Esophagus squamous epithelium (tissue), 5 donors: Measurements from ENCODE around the gene SUPT3H. TPM values are rescaled to one million over a fixed set of nuclear protein-coding genes. Genes with fewer than 3 reads are reported as not detected.

Experiments
- DNase-seq: peaks from one replicate; lab custom pipeline; 2025; lab: John Stamatoyannopoulos, UW
- H3K27ac ChIP-seq, 4 donors: fragments of 200-600 bp; sonication (generic); one replicate each; pipeline ENCODE4 v1.5.1; 2016 to 2019; ENCODE audit warnings: mild to moderate bottlenecking in 1 of 4
- H3K27me3 ChIP-seq, 4 donors: fragments of 200-600 bp; sonication (generic); 1 replicate in 3 of 4; 2 replicates in 1 of 4; pipeline versions ENCODE4 v1.5.1 to v1.6.0; 2017 to 2021; ENCODE audit warnings: antibody characterized with exemption in 1 of 4
- H3K36me3 ChIP-seq, 3 donors: fragments of 200-600 bp; sonication (generic); one replicate each; pipeline ENCODE4 v1.5.1; 2016 to 2019
- H3K4me1 ChIP-seq, 3 donors: fragments of 200-600 bp; sonication (generic); one replicate each; pipeline ENCODE4 v1.5.1; 2017 to 2019
- H3K4me3 ChIP-seq, 4 donors: fragments of 200-600 bp; sonication (generic); 1 replicate in 3 of 4; 2 replicates in 1 of 4; pipeline ENCODE4 v1.5.1; 2016 to 2019; ENCODE audit warnings: mild to moderate bottlenecking in 2 of 4, moderate library complexity in 1 of 4
- H3K9me3 ChIP-seq, 3 donors: fragments of 200-600 bp; sonication (generic); one replicate each; pipeline ENCODE4 v1.5.1; 2016 to 2019
- POLR2A ChIP-seq, 4 donors: fragments of 450-650 bp; IDR thresholded peaks; one replicate each; pipeline ENCODE4 v1.6.1; 2017; ENCODE audit warnings: antibody characterized with exemption in 4 of 4, mild to moderate bottlenecking in 4 of 4, moderate library complexity in 3 of 4
- WGBS, 2 donors: methylation state at CpG; one replicate each; pipeline ENCODE4 v1.1.5; 2018; 5-methylcytosine and 5-hydroxymethylcytosine counted together
- intact Hi-C: fragments of 100-400 bp; cut with DNase I; formaldehyde crosslinking; loops from one replicate; pipeline ENCODE4 v1.15.0; 2022
- total RNA-seq, 4 donors: library from RNA; depleted of rRNA; stranded (reverse); fragments of >200 nt; gene quantifications; one replicate each; pipeline ENCODE4 v1.1.0, GENCODE V29; 2016
- TF ChIP-seq, protein P1 (sequence below), 6 experiments: fragments of 450-650 bp in 4 of 6; fragments of 200-600 bp in 2 of 6; sonication (generic) in 2 of 6; IDR thresholded peaks; one replicate each; pipeline ENCODE4 v1.5.1; 2016 to 2019; ENCODE audit warnings: antibody characterized with exemption in 6 of 6, mild to moderate bottlenecking in 4 of 6, moderate library complexity in 4 of 6
- donor health status: DM: yes; HTN: yes; CAD: no.

Gene SUPT3H
- total RNA-seq, 4 donors from 2014 or later = 3.6 to 10.9 (median 5.3) TPM

DNA sequence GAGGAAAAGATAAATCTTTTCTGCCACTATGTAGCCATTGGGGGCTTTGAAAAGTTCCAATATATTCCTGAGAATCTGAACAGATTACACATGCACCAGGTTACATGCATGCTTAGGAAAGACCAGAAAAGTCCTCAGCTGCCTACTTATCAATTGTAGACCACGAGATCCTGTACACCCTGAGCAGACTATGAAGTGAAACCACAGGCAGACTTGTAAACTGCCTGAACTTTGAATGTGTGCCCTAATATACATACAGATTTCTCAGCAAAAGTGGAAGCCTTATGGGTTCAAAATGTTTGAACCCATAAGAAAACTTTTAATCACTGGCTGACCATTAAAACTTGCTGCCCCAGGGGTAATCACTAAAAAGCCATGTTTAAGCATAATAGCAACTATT is 323.1 kb downstream of the SUPT3H start:
- intact Hi-C loops = no loop called here
- no peak for TF ChIP-seq POLR2A (IDR thresholded peaks at IDR 0.05)
- TF ChIP-seq, protein P1, sequence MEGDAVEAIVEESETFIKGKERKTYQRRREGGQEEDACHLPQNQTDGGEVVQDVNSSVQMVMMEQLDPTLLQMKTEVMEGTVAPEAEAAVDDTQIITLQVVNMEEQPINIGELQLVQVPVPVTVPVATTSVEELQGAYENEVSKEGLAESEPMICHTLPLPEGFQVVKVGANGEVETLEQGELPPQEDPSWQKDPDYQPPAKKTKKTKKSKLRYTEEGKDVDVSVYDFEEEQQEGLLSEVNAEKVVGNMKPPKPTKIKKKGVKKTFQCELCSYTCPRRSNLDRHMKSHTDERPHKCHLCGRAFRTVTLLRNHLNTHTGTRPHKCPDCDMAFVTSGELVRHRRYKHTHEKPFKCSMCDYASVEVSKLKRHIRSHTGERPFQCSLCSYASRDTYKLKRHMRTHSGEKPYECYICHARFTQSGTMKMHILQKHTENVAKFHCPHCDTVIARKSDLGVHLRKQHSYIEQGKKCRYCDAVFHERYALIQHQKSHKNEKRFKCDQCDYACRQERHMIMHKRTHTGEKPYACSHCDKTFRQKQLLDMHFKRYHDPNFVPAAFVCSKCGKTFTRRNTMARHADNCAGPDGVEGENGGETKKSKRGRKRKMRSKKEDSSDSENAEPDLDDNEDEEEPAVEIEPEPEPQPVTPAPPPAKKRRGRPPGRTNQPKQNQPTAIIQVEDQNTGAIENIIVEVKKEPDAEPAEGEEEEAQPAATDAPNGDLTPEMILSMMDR (IDR thresholded peaks at IDR 0.05) = no peak
- no peaks in the 10 kb centered on the region for H3K9me3 ChIP-seq
- no peaks in the 10 kb centered on the region for H3K27me3 ChIP-seq
- H3K4me3 ChIP-seq = no peak overlapping the region
- H3K27ac ChIP-seq = no peak overlapping the region
- no peaks in the 10 kb centered on the region for H3K36me3 ChIP-seq
- no peak for DNase-seq
- 79% methylated on average over 1 of the region's 1 CpG; no CpG with 5 or more reads in 1 of the 2 donors for WGBS, 2 donors
- no peaks in the 10 kb centered on the region for H3K4me1 ChIP-seq

DNA sequence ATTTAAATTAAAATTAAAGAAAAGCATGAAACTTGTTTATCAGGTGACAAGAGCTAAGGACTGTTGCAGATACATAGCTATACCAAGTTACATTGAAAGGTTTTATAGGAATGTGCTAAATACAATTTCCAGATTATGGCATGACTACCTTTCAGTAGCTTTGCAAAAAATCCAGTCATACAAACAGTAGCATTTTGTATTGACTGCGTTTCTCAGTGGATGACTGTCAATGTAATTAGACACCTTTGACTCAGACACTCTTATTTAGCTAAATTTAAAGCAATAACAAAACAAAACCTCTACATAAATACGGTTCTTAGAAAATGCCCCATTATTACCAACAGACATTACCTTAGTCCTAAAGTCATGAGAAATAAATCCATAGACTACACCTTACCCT is 325.4 kb downstream of the SUPT3H start:
- TF ChIP-seq POLR2A (IDR thresholded peaks at IDR 0.05) = no peak
- TF ChIP-seq, protein P1 (IDR thresholded peaks at IDR 0.05) = no peak
- Histone ChIP-seq H3K4me1 (no peaks in the 10 kb centered on the region), H3K4me3 (no peak overlapping the region), H3K9me3 (no peaks in the 10 kb centered on the region), H3K36me3 (no peaks in the 10 kb centered on the region), H3K27me3 (no peaks in the 10 kb centered on the region), H3K27ac (no peak overlapping the region)
- DNase-seq = no peak
- WGBS, 2 donors = 74 to 77% methylated on average over 2 of the region's 2 CpGs
- intact Hi-C loops = no loop called here

DNA sequence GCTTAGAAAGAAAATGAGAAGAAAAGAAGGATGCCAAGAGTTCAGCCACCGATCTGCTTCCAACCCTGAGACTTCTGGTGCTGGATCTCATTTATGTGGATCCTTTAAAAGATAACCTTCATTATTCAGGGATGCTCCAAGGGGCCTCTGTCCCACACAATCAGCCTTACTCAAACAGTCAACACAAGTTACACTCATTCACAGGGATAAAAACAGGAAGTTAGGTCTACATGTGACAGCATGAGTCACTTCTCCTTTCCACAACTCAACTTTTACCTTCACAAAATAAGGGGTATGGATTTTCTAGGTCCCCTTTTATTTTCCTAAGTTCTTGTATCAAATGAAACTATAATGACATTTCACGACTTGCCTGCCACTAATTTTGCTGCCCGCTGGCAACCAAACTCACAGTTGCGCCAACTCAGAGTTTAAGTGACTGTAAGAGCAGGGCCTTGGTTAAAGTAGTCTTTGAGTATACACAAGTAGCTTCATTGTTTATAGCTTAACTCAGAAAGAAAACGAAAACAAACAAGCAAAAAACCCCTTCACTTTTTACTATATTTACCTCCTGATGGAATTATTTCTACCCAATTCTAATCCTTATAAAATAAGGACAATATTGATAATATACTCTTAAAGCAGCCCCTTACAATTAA is 328.4 kb downstream of the SUPT3H start:
- DNase-seq = no peak
- intact Hi-C loops = no loop called here

DNA sequence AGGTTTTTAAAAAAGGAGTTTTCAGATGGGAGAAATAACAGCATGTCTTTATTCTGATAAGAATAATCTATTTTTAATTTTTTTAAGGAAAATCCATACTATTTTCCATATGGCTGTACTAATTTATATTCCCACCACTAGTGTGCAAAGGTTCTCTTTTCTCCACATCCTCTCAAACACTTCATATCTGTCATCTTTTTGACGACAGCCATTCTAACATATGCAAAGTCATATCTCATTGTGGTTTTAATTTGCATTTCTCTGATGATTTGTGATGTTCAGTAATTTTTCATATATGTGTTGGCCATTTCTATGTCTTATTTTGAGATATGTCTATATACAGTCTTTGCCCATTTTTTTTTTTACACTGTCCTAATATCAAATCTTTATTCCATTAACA is 330.2 kb downstream of the SUPT3H start:
- Histone ChIP-seq H3K27ac (no peak overlapping the region), H3K27me3 (no peaks in the 10 kb centered on the region), H3K9me3 (no peaks in the 10 kb centered on the region), H3K4me1 (no peaks in the 10 kb centered on the region), H3K4me3 (no peak overlapping the region), H3K36me3 (no peaks in the 10 kb centered on the region)
- no peak for DNase-seq
- TF ChIP-seq POLR2A (IDR thresholded peaks at IDR 0.05) = no peak
- TF ChIP-seq, protein P1 (IDR thresholded peaks at IDR 0.05) = no peak
- 53 to 72% methylated on average over 1 of the region's 1 CpG for WGBS, 2 donors
- intact Hi-C loops = no loop called here

More for the DNA sequence above, 328.4 kb downstream of the SUPT3H start:
- no peaks in the 10 kb centered on the region for H3K4me1 ChIP-seq
- no peaks in the 10 kb centered on the region for H3K9me3 ChIP-seq
- H3K27me3 ChIP-seq = no peaks in the 10 kb centered on the region
- TF ChIP-seq, protein P1 (IDR thresholded peaks at IDR 0.05) = no peak
- TF ChIP-seq POLR2A (IDR thresholded peaks at IDR 0.05) = no peak
- H3K36me3 ChIP-seq = no peaks in the 10 kb centered on the region
- 86 to 89% methylated on average over 5 of the region's 5 CpGs for WGBS, 2 donors
- no peak overlapping the region for H3K4me3 ChIP-seq
- no peak overlapping the region for H3K27ac ChIP-seq

DNA sequence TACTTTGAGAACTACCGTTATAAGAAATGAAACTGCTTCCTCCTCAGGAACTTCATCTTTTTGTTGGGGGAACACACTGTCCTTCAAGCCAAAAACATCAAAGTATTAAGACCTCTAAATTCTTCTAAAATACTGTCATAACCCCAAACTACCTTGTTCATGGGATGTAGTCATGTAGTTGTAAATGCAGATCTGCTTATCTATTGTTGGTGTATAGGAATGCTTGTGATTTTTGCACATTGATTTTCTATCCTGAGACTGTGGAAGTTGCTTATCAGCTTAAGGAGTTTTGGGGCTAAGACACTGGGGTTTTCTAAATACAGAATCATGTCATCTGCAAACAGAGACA is 332.5 kb downstream of the SUPT3H start:
- Histone ChIP-seq H3K4me1 (no peaks in the 10 kb centered on the region), H3K36me3 (no peaks in the 10 kb centered on the region), H3K27me3 (no peaks in the 10 kb centered on the region), H3K4me3 (no peak overlapping the region), H3K9me3 (no peaks in the 10 kb centered on the region), H3K27ac (no peak overlapping the region)
- 76 to 82% methylated on average over 1 of the region's 1 CpG for WGBS, 2 donors
- intact Hi-C loops = no loop called here
- TF ChIP-seq, protein P1 (IDR thresholded peaks at IDR 0.05) = no peak
- DNase-seq = no peak
